Measurements from ENCODE around the gene ARID2.

Gene ARID2

GRCh38 chr12:45781080-45781479, 51.6 kb downstream of the ARID2 start:
- DNase-seq (ENCODE audit: low read depth): no peak
- TF ChIP-seq CTCF (IDR thresholded peaks at IDR 0.05; ENCODE audit: low read depth, low read length, missing control alignments): no peak
- no peak overlapping the region for H3K4me3 ChIP-seq (ENCODE audit: low read depth, low read length)
- in situ Hi-C loops (cut with HindIII; ENCODE audit: low sequenced_read_pairs): no loop called here

- in situ Hi-C loops (cut with HindIII; ENCODE audit: low sequenced_read_pairs): no loop called here
- no peak for TF ChIP-seq CTCF (IDR thresholded peaks at IDR 0.05; ENCODE audit: low read depth, low read length, missing control alignments)
- no peak overlapping the region for H3K4me3 ChIP-seq (ENCODE audit: low read depth, low read length)
- DNase-seq (ENCODE audit: low read depth): no peak
These were observed 55.8 kb downstream of the ARID2 start for GRCh38 chr12:45785315-45785714.

GRCh38 chr12:45789025-45789424, 59.5 kb downstream of the ARID2 start:
- TF ChIP-seq CTCF (IDR thresholded peaks at IDR 0.05; ENCODE audit: low read depth, low read length, missing control alignments): no peak
- no peak for DNase-seq (ENCODE audit: low read depth)
- in situ Hi-C loops (cut with HindIII; ENCODE audit: low sequenced_read_pairs): no loop called here
- H3K4me3 ChIP-seq (ENCODE audit: low read depth, low read length): no peak overlapping the region

GRCh38 chr12:45794422-45794821, 64.9 kb downstream of the ARID2 start:
- H3K4me3 ChIP-seq (ENCODE audit: low read depth, low read length): no peak overlapping the region
- TF ChIP-seq CTCF (IDR thresholded peaks at IDR 0.05; ENCODE audit: low read depth, low read length, missing control alignments): no peak
- in situ Hi-C loops (cut with HindIII; ENCODE audit: low sequenced_read_pairs): no loop called here
- DNase-seq (ENCODE audit: low read depth): no peak

- no peak overlapping the region for H3K4me3 ChIP-seq (ENCODE audit: low read depth, low read length)
- DNase-seq (ENCODE audit: low read depth): no peak
- no peak for TF ChIP-seq CTCF (IDR thresholded peaks at IDR 0.05; ENCODE audit: low read depth, low read length, missing control alignments)
- in situ Hi-C loops (cut with HindIII; ENCODE audit: low sequenced_read_pairs): no loop called here
These were observed 72.1 kb downstream of the ARID2 start for GRCh38 chr12:45801625-45802024.

- no peak overlapping the region for H3K4me3 ChIP-seq (ENCODE audit: low read depth, low read length)
- no peak for DNase-seq (ENCODE audit: low read depth)
- no peak for TF ChIP-seq CTCF (IDR thresholded peaks at IDR 0.05; ENCODE audit: low read depth, low read length, missing control alignments)
- in situ Hi-C loops (cut with HindIII; ENCODE audit: low sequenced_read_pairs): no loop called here
These were observed 73.6 kb downstream of the ARID2 start for GRCh38 chr12:45803111-45803510.

GRCh38 chr12:45816652-45817051, 87.1 kb downstream of the ARID2 start:
- no peak for TF ChIP-seq CTCF (IDR thresholded peaks at IDR 0.05; ENCODE audit: low read depth, low read length, missing control alignments)
- DNase-seq (ENCODE audit: low read depth): no peak
- in situ Hi-C loops (cut with HindIII; ENCODE audit: low sequenced_read_pairs): no loop called here
- H3K4me3 ChIP-seq (ENCODE audit: low read depth, low read length): no peak overlapping the region

All from astrocyte of the cerebellum (primary cell).